Globus pallidus (tissue), 1 donor: ENCODE data around the gene IKZF4.
A peak's percentile ranks its signal among the peaks of the same experiment; 100 is the strongest.
"Not testable (repeated sequence)": the region's sequence is repeated elsewhere in the genome, so short reads cannot be mapped to it uniquely, and the experiment has no call there.

ENCODE experiments used
- DNase-seq: peaks from one replicate; pipeline ENCODE4 v3.0.0-alpha.2; 2015; ENCODE audit warnings: low spot score

IKZF4 gene

GRCh38 chr12:56040151-56040550 is 19.3 kb downstream of the IKZF4 start:
- DNase-seq: no peak

DNA sequence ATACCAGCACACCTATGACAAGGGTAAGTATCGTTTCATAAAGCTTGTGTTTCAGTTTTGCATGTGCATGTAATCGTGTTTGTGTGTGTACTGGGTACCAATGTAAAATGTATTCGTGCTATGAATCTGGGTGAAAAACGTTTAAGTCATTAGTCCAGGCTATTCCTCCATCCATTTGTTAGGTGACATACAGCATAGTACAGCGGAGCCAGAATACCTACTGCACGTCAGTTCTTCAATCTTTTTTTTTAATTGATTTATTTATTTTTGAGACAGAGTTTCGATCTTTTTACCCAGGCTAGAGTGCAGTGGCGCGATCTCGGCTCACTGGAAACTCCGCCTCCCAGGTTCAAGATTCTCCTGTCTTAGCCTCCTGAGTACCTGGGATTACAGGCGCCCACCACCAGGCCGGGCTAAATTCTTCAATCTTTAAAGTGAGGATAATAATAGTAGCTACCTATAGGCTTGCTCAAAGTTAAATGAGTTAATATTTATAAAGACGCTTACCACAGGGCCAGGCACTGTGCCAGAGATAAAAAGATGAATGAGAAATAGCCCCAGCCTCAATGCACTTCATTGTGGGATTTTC is 20.2 kb downstream of the IKZF4 start:
- no peak for DNase-seq

DNA sequence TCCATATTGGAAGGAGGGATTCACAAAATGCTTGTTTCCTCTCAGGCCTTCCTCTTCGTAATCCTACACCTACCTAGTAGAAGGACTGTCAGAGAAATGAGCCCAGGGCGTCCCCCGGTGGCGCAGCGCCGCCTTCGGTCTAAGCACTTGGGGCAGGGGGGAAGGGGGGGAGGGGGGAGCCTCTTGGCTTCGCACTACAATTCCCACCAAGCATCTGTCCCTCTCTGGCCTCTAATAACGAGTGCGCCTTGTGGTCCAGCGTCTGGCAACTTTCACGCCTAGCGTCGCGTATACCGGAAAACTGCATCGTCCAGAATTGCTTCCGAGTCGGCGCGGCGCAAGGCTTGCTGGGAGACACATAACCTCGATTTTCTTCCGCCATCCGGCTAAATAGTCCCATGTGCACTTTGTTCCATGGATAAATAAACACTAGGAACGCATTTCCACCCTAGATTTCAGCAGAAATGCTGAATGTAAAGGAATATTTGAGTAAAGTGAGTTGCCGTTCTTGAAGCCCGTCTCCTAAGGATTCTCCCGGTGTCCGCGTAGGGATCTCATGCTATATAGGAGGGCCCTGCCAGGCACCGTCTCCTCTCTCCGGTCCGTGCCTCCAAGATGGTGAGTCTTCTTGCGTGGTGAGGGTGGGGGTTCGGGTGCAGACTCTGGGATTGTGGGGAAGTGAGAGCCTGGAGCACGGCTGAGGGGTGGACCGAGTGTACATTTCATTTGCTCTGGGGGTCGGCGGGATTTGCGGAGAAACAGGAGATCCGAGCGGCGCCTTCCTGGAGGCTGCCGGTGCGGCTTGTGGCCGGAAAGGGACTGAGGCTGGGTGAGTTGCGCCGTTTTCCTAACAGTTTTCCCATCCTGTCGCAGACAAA is 20.9 kb downstream of the IKZF4 start, which contains the start of gene RPS26:
RPS26 (plus strand) TSS at position 367 of the 878 bp plus-strand sequence; CDS start at position 616, 249 bp downstream.
- peak; percentile 97 for DNase-seq

- DNase-seq: not testable (repeated sequence)
Observed at GRCh38 chr12:56042430-56042813, 21.6 kb downstream of the IKZF4 start.

DNA sequence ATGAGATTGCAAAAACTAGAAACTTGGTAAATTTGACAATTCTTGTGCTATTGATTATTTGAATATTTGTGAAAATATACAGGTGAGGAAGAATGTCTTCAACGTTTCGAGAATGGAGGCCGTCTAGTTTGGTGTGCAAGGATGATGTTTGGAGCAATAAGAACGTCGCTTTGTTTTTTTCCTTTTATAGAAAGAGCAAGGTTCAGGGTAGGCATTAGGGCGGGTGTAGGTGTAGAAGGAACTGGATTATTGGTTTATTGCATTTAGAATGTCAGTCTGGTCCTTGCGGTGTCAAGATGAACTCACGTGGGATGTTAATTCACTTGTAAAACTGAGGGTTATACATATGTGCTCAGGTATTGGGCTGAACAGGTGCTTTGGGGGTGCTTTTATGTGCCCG is 22.0 kb downstream of the IKZF4 start:
- DNase-seq: no peak

DNA sequence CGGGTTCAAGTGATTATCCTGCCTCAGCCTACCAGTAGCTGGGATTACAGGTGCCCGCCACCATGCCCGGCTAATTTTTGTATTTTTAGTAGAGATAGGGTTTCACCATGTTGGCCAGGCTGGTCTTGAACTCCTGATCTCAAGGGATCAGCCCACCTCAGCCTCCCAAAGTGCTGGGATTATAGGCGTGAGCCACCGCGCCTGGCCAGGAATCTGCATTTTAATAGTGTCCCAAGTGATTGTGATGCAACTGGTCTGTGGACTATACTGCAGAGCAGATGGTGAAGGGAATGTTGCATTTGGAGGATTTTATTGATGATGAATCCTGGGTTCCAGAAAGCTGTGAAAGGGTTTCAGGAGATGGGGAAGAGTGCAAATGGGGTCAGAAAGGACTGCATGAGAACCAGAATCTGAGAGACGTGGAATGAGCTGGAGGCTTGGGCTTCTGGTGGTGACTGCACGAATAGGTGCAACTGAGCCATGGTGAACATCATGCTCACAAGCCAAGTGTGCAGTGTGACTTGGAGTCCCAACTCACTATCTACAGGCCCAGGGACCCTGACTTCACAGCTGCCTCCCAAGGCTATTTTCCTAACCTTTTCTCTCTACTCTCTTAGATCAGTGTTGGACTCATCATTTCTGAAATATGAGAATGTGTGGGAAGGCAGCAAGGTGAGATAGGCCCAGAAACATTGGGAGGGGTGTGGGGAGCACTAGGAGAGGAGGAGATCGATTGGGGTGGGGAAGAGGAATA is 25.4 kb downstream of the IKZF4 start:
- DNase-seq: no peak

- DNase-seq: no peak
Observed at GRCh38 chr12:56053407-56053893, 32.6 kb downstream of the IKZF4 start.

DNA sequence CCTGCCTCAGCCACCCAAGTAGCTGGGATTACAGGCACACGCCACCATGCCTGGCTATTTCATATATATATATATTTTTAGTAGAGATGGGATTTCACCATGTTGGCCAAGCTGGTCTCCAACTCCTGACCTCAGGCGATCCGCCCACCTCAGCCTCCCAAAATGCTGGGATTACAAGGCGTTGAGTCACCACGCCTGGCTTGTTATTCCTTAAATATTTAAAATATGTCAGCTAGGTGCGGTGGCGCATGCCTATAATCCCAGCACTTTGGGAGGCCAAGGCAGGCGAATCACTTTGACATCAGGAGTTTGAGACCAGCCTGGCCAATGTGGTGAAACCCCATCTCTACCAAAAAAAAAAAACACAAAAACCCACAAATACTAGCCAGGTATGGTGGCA is 39.1 kb downstream of the IKZF4 start:
- DNase-seq: not testable (repeated sequence)

- no peak for DNase-seq
Observed at GRCh38 chr12:56061982-56062381, 41.1 kb downstream of the IKZF4 start.

DNA sequence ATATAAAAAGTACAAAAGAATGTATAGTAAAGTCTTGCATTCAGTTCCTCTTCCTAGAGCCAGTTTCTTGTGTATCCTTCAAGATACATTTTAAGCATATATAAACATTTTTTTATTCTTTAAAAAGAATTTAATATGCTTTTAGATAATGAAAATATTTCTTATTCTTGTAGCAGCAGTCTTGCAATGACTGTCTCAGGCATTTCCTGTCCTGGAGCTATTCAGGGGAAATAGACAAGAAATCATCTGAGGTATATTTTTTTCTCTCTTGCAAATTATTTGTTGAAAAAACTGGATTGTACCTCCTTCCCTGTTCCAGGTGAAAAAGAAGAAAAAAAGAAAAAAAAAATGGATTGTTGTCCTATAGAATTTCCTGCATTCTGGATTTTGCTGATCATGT is 42.2 kb downstream of the IKZF4 start:
- DNase-seq: no peak

DNA sequence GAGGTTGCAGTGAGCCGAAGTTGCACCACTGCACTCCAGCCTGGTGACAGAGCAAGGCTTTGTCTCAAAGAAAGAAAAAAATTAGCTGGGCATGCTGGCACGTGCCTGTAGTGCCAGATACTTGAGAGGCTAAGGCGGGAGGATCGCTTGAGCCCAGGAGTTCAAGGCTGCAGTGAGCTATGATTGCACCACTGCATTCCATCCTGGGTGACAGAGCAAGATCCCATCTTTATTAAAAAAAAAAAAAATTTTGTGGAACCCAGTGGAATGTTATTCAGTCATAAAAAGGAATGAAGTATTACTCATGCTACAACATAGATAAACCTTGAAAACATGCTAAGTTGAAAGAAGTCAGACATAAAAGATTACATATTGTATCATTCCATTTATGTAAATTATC is 50.8 kb downstream of the IKZF4 start:
- DNase-seq: no peak

DNA sequence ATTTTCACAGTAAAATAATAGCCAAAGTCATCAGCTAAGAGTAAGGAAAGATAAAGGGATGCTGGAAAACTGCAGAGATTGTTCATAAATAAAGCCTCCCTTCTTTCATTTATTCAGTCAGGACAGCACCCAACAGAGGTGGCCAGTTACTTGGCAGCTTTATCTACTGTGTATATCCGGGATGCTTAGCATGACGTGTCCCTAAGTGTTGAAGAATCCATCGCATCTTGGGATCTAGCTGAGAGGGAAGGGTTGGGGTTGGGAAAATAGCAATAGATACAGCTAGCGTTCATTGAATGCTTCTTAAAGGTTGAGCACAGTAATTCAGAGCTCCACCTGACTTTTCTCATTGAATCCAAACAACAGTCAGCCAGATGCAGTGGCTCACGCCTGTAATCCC is 53.6 kb downstream of the IKZF4 start:
- DNase-seq: no peak

DNA sequence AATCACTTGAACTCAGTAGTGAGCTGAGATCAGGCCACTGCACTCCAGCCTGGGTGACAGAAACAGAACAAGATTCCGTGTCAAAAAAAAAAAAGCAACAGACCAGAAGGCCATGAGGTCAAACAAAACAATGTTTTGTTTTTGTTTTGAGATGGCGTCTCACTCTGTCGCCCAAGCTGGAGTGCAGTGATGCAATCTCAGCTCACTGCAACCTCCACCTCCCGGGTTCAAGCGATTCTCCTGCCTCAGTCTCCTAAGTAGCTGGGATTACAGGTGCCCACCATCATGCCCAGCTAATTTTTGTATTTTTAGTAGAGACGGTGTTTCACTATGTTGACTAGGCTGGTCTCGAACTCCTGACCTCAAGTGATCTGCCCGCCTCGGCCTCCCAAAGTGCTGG is 57.1 kb downstream of the IKZF4 start:
- DNase-seq: not testable (repeated sequence)

DNA sequence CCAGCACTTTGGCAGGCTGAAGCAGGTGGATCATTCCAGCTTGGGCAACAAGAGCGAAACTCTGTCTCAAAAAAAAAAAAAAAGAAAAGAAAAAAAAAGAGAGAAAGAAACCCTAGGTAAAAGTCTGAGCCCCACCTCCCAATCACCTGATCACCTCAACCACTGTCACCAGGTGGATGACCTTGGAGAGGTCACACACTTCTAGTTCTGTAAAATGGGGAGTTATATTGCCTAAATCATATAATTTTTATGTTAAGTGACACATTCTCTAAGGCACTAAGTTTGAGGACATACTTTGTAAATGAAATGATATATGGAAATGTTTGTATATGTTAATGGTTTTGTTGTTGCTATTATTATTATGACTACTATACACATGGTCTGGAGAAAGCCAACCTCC is 57.6 kb downstream of the IKZF4 start:
- DNase-seq: no peak

DNA sequence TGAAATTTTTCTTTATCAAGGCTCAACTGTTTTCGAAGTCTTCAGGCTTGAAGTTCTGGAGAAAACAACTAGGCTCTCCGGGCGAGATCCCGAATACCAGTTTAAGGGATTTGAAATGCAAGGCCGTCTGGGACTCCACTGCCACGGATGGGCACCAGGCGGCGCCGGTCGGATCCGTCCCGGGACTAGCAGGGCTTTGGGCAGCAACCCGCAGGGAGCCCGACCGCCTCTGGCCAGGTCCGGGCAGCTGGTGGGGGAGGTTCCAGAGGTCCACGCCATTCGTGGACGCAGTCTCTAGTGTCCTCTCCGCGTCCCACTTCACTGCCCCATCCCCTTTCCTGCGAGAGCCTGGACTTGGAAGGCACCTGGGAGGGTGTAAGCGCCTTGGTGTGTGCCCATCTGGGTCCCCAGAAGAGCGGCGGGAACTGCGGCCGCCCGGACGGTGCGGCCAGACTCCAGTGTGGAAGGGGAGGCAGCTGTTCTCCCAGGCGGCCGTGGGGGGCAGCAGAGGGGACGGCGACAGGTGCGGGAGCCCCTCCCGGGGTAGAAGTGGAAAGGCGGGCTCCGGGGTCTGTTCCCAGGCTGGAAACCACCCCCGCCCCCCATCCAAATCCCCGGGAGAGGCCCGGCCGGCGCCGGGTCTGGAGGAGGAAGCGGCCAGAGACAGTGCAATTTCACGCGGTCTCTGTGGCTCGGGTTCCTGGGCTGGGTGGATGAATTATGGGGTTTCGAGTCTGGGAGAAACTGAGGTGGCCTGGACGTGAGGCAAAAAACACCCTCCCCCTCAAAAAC is 58.3 kb downstream of the IKZF4 start:
- DNase-seq: peak; percentile 91

GRCh38 chr12:56079723-56080555 is 59.1 kb downstream of the IKZF4 start, which contains the start of gene ERBB3:
Gene ERBB3, plus strand, starts transcription at chr12:56080165. Its CDS starts 136 bp downstream, at chr12:56080301.
- peak; percentile 88 for DNase-seq

DNA sequence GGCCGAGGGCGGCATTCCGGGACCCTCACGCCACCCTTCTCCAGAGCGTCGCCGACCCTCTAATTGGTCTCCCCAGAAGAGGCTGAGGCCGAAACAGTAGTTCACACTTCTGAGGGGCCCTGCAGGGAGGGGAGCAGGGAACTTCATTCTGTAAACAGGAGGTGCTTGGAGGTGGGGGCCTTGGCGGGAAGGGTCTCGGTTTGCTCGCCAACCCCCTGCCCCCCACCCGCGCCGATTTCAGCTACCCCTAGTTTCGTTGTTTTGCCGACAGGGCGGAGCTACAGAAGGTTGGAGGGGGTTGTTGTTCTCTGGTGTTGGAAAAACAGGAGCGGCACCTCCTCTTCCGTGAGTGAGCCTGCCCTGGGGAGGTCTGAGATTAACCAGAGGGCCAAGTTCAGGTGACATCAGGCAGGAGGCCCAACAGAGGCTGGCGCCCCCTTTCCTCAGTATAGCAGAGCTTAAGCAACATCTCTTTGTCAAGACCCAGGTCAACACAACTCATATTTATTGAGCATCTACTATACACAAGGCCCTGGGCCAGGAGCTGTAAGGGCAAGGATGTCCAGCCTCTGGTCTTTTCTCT is 59.8 kb downstream of the IKZF4 start:
- DNase-seq: peak; percentile 29

DNA sequence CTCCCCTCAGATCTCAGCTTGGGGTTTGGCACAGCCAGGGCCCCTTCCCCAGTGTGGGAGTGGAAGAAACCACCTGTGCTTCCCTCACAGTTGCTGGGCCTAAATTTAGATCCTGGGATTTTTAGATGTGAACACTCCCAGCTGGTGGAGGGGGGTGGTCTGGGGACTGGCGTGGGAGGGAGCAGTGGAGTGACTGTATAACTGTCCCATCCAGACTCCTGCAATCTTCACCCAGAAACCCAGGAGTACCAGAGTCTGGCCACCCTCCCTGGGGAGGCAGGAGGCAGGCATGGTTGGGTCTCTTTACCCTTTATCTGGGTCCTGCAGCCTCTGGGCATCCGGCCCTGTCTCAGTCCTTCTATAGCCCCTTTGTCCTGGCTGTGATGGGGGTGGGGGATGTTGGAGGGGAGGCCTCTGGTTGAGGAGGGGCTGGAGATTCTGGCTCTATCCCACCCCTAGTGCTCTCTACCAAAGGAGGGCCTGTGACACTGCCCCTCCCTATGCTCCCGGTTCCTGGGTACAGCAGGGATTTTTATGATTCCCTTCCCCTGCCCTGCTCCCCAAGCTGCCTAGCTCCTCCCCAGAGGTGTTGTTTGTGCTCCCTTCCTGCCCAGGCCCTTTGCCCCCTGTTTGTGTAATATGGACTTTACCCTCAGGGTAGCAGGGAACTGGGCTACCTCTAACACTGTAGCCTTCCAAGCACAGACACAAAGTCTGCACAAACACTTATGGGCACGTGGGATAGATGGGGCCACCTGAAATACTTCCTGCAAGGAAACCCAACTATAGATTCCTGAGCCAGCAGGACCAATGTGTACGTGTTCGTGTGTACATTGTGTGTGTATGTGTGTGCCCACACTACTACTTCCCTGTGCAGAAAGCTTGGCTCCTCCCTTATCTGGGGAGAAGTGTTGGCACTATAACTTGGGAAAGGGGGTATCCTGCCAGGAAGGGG is 60.8 kb downstream of the IKZF4 start:
- DNase-seq: peak; percentile 92

DNA sequence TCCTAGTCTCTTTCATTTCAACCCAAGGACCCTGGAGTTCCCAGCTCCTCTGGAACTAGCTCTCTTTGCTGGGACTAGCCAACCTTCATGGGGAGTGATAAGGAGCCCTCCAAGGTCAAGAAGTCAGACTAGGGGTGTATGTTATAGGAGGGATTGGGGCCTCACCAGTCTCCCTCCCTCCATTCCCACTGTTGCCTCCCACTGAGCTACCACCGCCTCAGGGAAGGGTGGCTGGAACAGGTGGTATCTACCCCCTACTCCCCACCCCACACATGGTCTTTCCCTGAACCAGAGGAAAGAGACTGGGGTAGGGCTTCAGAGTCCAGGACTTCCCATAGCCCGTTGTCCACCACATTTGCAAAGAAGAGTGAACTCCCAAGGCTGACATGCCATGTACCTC is 61.5 kb downstream of the IKZF4 start:
- DNase-seq: no peak
